ENCODE results near the gene ANKK1. TPM values are rescaled to one million over a fixed set of nuclear protein-coding genes. Genes with fewer than 3 reads are reported as not detected.
A peak's percentile ranks its signal among the peaks of the same experiment; 100 is the strongest.

The ANKK1 gene
- polyA plus RNA-seq, 1 donor from 2014 or later = not detected

DNA sequence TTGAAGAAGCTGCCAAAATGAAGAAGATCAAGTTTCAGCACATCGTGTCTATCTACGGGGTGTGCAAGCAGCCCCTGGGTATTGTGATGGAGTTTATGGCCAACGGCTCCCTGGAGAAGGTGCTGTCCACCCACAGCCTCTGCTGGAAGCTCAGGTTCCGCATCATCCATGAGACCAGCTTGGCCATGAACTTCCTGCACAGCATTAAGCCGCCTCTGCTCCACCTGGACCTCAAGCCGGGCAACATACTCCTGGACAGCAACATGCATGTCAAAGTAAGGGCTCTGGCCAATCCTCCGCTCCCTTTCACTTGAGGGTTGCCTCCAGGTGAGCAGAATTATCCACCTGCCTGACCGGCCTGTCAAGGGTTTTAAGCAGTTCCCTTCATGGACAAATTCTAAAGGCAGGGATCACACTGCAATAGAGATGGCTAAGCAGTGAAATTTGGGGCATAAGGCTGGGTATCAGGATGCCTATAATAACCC, 6.0 kb downstream of the ANKK1 start:
- Mint-ChIP-seq H3K36me3 (peaks cover 5% of the 10 kb centered on the region), H3K4me3 (no peak overlapping the region), H3K27me3 (peaks cover 4% of the 10 kb centered on the region), H3K27ac (no peak overlapping the region), H3K4me1 (peaks cover 0 to 2% (median 0%) of the 10 kb centered on the region in 3 donors), H3K9me3 (no peaks in the 10 kb centered on the region)

DNA sequence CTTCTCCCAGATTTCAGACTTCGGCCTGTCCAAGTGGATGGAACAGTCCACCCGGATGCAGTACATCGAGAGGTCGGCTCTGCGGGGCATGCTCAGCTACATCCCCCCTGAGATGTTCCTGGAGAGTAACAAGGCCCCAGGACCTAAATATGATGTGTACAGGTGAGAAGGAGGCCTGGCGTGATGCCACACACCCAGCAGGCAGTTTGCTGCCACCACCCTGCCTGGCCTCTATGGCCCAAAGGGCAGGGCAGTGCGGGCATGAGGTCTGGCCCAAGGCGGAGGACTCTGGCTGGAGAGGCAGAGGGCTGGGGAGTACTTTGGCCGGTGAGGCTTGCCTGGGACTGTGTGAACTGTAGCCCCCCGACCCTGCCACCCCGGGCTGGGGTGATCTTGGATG, 7.3 kb downstream of the ANKK1 start:
- Mint-ChIP-seq H3K27ac (peak overlapping the region in 1 of 3 donors; percentile 76), H3K36me3 (peaks cover 5% of the 10 kb centered on the region), H3K4me3 (no peak overlapping the region), H3K9me3 (no peaks in the 10 kb centered on the region), H3K27me3 (peaks cover 4% of the 10 kb centered on the region), H3K4me1 (peaks cover 0 to 2% (median 0%) of the 10 kb centered on the region in 3 donors)

DNA sequence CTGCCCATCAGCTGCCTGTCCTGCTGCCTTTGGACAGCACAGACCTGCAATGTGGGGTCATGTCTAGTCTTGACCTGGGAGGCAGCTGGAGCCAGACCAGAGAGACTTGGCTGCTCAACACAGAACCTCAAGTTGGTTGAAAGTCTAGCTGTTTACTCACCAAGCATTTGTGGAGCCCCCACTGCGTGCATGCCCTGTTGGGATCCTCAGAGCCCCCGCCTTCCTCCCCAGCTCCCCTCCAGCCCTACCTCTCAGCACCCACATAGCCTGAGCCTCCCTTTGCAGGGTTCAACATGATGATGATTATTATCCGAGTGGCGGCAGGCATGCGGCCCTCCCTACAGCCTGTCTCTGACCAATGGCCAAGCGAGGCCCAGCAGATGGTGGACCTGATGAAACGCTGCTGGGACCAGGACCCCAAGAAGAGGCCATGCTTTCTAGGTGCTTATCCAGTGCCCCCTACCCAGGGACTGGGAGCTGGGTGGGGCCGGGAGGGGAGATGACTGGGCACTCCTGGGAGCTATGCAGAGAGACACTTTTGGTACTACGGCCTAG, 8.3 kb downstream of the ANKK1 start:
- H3K36me3 Mint-ChIP-seq = peaks cover 5% of the 10 kb centered on the region
- no peak overlapping the region for H3K4me3 Mint-ChIP-seq
- peaks cover 0 to 2% (median 0%) of the 10 kb centered on the region in 3 donors for H3K4me1 Mint-ChIP-seq
- H3K27me3 Mint-ChIP-seq = peaks cover 4% of the 10 kb centered on the region
- H3K9me3 Mint-ChIP-seq = peaks cover 0 to 1% (median 0%) of the 10 kb centered on the region in 3 donors
- peak overlapping the region in 1 of 3 donors; percentile 76 for H3K27ac Mint-ChIP-seq

DNA sequence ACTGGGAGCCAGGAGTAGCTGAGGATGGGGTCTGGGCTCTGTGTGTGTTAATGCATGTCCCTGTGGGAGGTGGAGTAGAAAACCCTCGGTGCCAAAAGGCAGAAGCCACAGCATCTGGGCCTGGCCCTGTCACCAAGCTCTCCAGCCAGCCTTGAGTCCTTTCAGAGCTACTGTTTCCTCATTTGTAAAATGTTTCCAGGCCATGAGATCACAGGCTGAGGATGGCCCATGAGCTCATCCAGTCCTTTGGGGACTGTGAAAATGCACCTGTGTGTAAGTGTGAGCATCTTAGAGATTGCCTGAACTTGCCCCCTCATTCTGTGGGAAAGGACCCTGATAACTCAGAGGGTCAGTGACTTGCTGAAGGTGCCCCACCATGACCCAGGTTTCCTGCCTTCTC, 9.1 kb downstream of the ANKK1 start:
- H3K27ac Mint-ChIP-seq = peak overlapping the region in 1 of 3 donors; percentile 57
- peaks cover 0 to 2% (median 0%) of the 10 kb centered on the region in 3 donors for H3K4me1 Mint-ChIP-seq
- peaks cover 4% of the 10 kb centered on the region for H3K27me3 Mint-ChIP-seq
- H3K9me3 Mint-ChIP-seq = peaks cover 0 to 1% (median 0%) of the 10 kb centered on the region in 3 donors
- H3K36me3 Mint-ChIP-seq = peaks cover 5% of the 10 kb centered on the region
- no peak overlapping the region for H3K4me3 Mint-ChIP-seq

DNA sequence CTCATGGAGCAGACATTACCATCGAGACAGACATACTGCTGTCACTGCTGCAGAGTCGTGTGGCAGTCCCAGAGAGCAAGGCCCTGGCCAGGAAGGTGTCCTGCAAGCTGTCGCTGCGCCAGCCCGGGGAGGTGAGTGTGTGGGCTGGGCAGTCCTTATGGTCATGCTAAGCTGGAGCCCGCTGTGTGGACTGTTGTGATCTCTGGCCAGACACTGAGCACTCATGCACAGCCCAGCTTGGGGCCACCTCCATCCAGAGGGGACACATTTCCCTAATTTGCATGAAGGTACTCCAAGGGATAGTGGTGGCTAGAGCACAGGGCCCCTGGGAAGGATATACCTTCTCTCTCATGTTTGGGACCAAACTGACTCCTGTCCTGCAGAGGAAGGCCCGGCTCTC, 9.6 kb downstream of the ANKK1 start:
- Mint-ChIP-seq H3K4me3 (no peak overlapping the region), H3K27ac (peak overlapping the region in 1 of 3 donors; percentile 57)

DNA sequence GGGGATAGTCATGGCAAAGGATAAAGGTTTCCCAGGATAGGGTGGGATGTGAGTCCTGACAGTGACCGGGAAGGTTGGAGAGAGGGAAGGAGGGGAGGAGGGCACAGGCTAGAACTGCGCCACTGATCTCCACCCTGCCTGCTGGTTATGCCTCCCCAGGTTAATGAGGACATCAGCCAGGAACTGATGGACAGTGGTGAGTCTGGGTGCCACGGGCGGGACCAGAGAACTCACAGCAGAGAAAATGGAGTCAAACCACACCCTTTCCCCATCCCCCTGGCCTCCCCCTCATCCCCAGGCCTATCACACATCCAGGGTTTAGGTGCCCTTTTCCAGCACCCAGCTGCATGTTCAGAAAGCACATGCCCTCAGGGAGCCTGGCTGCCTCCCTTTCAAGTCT, 10.2 kb downstream of the ANKK1 start:
- Mint-ChIP-seq H3K4me1 (no peaks in the 10 kb centered on the region), H3K27me3 (peaks cover 4% of the 10 kb centered on the region), H3K36me3 (peaks cover 5% of the 10 kb centered on the region), H3K9me3 (peaks cover 0 to 1% (median 0%) of the 10 kb centered on the region in 3 donors), H3K27ac (no peak overlapping the region), H3K4me3 (no peak overlapping the region)

More for the DNA sequence above, 9.6 kb downstream of the ANKK1 start:
- H3K9me3 Mint-ChIP-seq = peaks cover 0 to 1% (median 0%) of the 10 kb centered on the region in 3 donors
- peaks cover 0 to 2% (median 0%) of the 10 kb centered on the region in 3 donors for H3K4me1 Mint-ChIP-seq
- H3K36me3 Mint-ChIP-seq = peaks cover 5% of the 10 kb centered on the region
- peaks cover 4% of the 10 kb centered on the region for H3K27me3 Mint-ChIP-seq

DNA sequence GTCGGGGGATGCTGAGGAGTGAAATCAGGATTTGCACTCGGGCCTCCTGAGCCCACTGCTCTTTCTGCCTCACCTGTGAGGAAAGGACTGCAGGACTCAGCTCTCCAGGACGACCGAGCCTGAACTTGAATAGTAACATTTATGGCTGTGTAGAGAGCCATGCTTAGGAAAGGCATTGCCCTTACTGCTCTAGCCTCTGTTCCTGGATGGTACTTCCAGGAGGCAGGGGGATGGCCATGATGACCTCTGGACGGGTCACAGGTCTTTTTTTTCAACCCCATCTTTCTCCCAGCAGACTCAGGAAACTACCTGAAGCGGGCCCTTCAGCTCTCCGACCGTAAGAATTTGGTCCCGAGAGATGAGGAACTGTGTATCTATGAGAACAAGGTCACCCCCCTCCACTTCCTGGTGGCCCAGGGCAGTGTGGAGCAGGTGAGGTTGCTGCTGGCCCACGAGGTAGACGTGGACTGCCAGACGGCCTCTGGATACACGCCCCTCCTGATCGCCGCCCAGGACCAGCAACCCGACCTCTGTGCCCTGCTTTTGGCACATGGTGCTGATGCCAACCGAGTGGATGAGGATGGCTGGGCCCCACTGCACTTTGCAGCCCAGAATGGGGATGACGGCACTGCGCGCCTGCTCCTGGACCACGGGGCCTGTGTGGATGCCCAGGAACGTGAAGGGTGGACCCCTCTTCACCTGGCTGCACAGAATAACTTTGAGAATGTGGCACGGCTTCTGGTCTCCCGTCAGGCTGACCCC, 11.3 kb downstream of the ANKK1 start:
- Mint-ChIP-seq H3K4me1 (no peaks in the 10 kb centered on the region), H3K27ac (no peak overlapping the region), H3K9me3 (peaks cover 0 to 1% (median 0%) of the 10 kb centered on the region in 3 donors), H3K27me3 (peaks cover 4% of the 10 kb centered on the region), H3K36me3 (peaks cover 5% of the 10 kb centered on the region), H3K4me3 (no peak overlapping the region)

DNA sequence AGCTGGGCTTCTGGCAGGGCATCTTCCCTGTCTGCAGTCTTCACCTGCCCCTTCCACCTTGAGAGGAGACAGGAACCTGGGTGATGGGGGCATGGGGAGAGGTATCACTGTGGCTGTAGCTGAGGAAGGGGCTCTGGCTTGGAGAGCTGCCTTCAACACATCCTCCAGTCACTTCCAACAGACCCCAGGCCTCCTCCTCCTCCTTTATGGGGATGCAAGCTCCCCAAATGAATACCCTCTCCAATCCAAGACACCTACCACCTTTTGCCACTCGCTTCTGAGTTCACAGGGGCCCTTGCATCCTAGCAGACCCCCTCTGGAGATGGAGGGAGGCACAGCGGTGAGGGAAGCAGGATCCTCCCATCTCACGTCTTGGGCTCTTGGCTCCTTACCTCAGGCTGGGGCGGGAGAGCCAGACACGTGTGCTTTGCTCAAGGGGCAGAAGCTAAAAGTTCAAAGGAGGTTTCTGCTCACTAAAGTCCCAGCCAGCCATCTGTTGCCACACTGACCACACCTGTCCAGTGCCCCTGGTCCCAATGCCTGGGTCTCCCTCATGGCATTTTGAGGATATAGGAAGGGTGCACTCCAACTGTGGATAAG, 13.2 kb downstream of the ANKK1 start:
- Mint-ChIP-seq H3K9me3 (peaks cover 0 to 1% (median 0%) of the 10 kb centered on the region in 3 donors), H3K4me3 (no peak overlapping the region), H3K4me1 (no peaks in the 10 kb centered on the region), H3K36me3 (peaks cover 5% of the 10 kb centered on the region), H3K27me3 (no peaks in the 10 kb centered on the region), H3K27ac (no peak overlapping the region)

DNA sequence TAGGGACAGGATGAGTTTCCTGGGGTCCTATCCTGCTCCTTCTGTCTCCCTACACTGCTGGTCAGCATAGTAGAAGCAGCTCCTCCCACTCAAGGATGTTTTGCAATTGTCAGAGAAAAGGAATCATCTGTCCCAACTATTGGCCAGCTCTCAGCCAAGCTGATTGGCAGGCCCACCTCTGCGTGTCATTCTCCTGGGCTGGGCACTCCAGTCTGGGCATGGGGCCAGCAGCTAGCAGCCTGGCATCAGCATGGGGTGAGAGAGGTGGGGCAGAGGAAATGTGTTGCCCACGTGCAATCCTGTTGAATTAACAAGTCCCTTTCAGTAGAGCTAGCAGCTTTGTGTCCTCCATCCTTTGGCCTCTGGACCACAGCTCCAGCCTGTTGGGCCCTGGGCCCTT, 14.1 kb downstream of the ANKK1 start:
- no peaks in the 10 kb centered on the region for H3K27me3 Mint-ChIP-seq
- H3K9me3 Mint-ChIP-seq = peaks cover 0 to 1% (median 0%) of the 10 kb centered on the region in 3 donors
- no peak overlapping the region for H3K4me3 Mint-ChIP-seq
- H3K27ac Mint-ChIP-seq = no peak overlapping the region
- H3K36me3 Mint-ChIP-seq = peaks cover 5% of the 10 kb centered on the region
- no peaks in the 10 kb centered on the region for H3K4me1 Mint-ChIP-seq

DNA sequence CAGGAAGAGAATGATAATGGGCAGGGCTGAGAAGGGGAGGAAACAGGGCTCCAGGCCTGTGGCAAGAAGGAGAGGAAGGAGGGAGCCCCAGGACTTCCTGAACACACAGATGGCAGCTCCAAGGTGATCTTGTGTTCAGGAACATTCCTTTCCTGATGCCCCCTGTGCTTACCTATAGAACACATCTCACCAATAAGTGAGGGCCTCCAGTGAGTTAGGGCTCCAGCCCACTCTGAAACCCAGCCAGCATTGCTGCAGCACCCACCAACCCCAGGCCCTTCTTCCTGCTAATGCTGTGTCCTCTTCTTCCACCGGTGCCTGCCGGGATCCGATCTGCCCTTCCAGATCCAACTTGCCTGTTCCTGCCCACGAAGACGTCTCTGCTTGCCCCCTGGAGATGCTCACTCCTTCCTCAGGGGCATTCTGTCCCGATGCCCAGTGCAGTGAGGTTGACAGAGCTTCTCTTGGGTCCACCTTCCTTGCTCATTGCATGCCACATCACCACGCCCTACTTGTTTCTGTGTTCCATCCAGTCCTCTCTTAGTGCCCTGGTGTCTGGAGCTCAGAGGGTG, 17.4 kb downstream of the ANKK1 start:
- Mint-ChIP-seq H3K9me3 (peaks cover 0 to 1% (median 0%) of the 10 kb centered on the region in 3 donors), H3K27ac (no peak overlapping the region), H3K27me3 (peaks cover 1% of the 10 kb centered on the region), H3K36me3 (no peaks in the 10 kb centered on the region), H3K4me3 (no peak overlapping the region), H3K4me1 (peaks cover 0 to 2% (median 0%) of the 10 kb centered on the region in 3 donors)

DNA sequence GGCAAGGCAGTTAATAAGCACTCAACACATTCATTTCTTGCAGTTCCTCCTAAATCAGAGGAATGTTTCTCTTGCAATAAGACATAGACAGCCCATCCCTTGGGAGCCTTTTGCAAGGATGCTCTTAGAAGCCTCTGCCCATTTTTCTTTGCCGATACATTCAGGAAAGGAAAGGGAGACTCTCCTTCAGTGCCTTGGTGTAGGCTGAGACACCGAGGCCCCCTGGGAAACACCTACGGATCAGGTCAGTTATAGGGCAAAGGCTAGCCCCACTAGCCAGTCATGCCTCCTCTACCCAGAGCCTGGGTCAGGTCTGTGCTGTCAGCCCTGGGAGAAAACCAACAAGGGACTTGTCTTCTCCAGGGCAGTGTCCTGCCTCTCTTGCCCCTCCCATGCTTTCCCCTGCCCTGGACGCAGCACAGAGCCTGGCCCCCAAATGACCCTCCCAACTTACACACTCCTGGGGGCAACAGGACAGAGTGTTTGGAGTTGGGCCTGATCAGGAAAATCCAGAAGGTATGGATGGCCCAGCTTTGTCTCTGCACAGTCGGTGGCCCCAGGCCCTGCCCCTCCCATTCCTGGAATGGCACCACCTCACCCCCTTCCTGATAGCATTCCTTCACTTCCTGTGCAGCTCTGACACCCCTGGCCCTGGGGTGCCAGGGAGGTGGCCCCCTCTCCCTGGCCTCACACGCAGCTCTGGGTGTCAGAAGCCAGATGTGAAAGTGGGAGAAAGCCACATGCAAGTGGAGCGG, 18.3 kb downstream of the ANKK1 start:
- Mint-ChIP-seq H3K27ac (no peak overlapping the region), H3K4me3 (no peak overlapping the region), H3K36me3 (no peaks in the 10 kb centered on the region), H3K9me3 (peaks cover 0 to 2% (median 0%) of the 10 kb centered on the region in 3 donors), H3K27me3 (peaks cover 3% of the 10 kb centered on the region), H3K4me1 (peaks cover 0 to 2% (median 0%) of the 10 kb centered on the region in 3 donors)

DNA sequence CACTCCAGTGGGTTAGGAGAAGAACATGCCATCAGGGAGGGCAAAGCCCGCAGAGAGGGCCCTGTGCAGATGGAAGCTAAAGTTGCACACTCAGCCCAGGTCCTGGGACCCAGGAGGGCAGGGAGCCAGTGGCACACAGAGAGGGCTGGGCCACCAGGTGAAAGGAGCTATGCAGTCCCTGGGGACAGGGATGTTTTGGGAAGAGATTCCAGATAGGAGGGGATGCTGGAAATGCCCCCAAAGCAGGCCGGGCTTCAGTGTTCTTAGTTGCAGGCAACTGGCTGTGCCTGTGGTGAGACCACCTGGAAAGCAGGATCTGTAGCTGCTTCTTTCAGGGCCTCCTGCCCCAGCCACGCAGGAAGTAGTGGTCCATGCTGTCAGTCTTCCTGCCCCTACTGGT, 19.6 kb downstream of the ANKK1 start:
- H3K4me3 Mint-ChIP-seq = no peak overlapping the region
- H3K27me3 Mint-ChIP-seq = peaks cover 3% of the 10 kb centered on the region
- no peak overlapping the region for H3K27ac Mint-ChIP-seq

DNA sequence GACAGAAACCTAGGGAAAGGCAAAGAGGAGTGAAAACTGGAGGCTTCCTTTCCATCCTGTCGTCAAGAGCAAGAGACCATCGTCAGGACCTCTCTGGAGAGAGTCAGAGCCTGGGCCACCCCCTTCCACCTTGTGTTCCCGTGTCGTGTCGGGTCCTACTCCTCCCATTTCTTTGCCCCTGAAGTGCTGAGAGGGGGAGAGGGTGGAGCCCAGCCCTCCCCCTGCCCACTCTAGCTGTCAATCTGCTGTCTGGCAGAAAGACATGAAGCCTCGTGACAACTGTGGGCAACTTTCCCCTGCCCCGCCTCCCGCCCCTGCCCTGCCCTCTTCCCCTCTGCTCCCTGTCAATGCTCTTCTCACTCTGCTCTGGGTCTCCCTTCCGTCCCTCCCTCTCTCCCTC, 20.6 kb downstream of the ANKK1 start:
- Mint-ChIP-seq H3K27me3 (peaks cover 3% of the 10 kb centered on the region), H3K4me3 (no peak overlapping the region), H3K9me3 (peaks cover 0 to 2% (median 0%) of the 10 kb centered on the region in 3 donors), H3K4me1 (peaks cover 0 to 2% (median 0%) of the 10 kb centered on the region in 3 donors), H3K27ac (no peak overlapping the region), H3K36me3 (no peaks in the 10 kb centered on the region)

More for the DNA sequence above, 19.6 kb downstream of the ANKK1 start:
- Mint-ChIP-seq H3K36me3 (no peaks in the 10 kb centered on the region), H3K9me3 (peaks cover 0 to 2% (median 0%) of the 10 kb centered on the region in 3 donors), H3K4me1 (peaks cover 0 to 2% (median 0%) of the 10 kb centered on the region in 3 donors)

DNA sequence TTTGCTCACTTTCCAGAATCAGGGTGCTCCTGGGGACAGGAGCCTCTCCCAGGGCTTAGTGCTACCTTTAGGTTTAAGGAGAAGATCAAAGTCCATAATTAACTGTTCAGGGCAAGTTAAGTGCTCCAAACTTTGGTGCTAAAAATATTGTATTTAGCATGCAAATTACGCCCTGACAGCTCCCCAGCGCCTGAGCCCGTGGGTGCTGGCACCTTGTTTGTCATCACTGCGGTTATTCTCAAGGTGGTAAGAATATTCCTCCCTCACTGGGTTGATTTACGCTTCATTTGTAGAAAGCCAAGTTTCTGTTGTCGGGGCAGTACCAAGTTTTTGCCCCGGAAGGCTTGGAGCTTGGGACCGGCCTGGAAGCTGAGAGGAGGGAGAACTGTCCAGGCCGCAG, 21.3 kb downstream of the ANKK1 start:
- Mint-ChIP-seq H3K27ac (no peak overlapping the region), H3K9me3 (peaks cover 0 to 2% (median 0%) of the 10 kb centered on the region in 3 donors), H3K4me1 (peaks cover 0 to 2% (median 0%) of the 10 kb centered on the region in 3 donors), H3K36me3 (no peaks in the 10 kb centered on the region), H3K4me3 (no peak overlapping the region), H3K27me3 (peaks cover 6% of the 10 kb centered on the region)

Measured in IgD-negative memory B cell (primary cell).